Upper lobe of right lung (tissue), 1 donor: Measurements from ENCODE around the gene SLC7A1. TPM values are rescaled to one million over a fixed set of nuclear protein-coding genes. Genes with fewer than 3 reads are reported as not detected.

Experiments
- ATAC-seq: fragments of 200-7000 bp; cut with Tn5 transposase; one replicate; pipeline ENCODE4 v1.9.1; 2020; ENCODE audit warnings: mild to moderate bottlenecking, moderate library complexity
- DNase-seq: peaks from one replicate; pipeline ENCODE4 v3.0.0-alpha.2; 2020
- H3K27ac ChIP-seq: fragments of 200-600 bp; one replicate; pipeline ENCODE4 v1.8.0; 2022
- H3K27me3 ChIP-seq: fragments of 200-600 bp; one replicate; pipeline ENCODE4 v1.8.0; 2022; ENCODE audit warnings: mild to moderate bottlenecking
- H3K36me3 ChIP-seq: fragments of 200-600 bp; one replicate; pipeline ENCODE4 v1.8.0; 2022
- H3K4me1 ChIP-seq: fragments of 200-600 bp; one replicate; pipeline ENCODE4 v1.8.0; 2022
- H3K4me3 ChIP-seq: fragments of 200-600 bp; one replicate; pipeline ENCODE4 v1.8.0; 2022; ENCODE audit warnings: mild to moderate bottlenecking
- H3K9me3 ChIP-seq: fragments of 200-600 bp; one replicate; pipeline ENCODE4 v1.8.0; 2022
- CTCF ChIP-seq: fragments of 200-600 bp; IDR thresholded peaks from one replicate; pipeline ENCODE4 v1.8.0; 2022; ENCODE audit warnings: antibody characterized with exemption
- intact Hi-C: fragments of 100-400 bp; cut with DNase I; formaldehyde crosslinking; loops from one replicate; pipeline ENCODE4 v1.11.0; 2022
- total RNA-seq: library from RNA; stranded (reverse); fragmentation: NEBNext Ultra II Directional; extraction: Animal tissue kit (Norgen Biotek cat#: 25700); gene quantifications from one replicate; pipeline ENCODE4 v1.2.1, GENCODE V29; 2021
- donor health status: DM: no; HTN: yes; CAD: no; lungs with severe emphysema.

The SLC7A1 gene
- total RNA-seq, 1 donor from 2014 or later = 30.2 TPM

- no peak for ATAC-seq
- H3K36me3 ChIP-seq = no peaks in the 10 kb centered on the region
- no peaks in the 10 kb centered on the region for H3K4me1 ChIP-seq
Measured at GRCh38 chr13:29551214-29551613, 44.3 kb downstream of the SLC7A1 start.

GRCh38 chr13:29550430-29550988 is 45.0 kb downstream of the SLC7A1 start:
- H3K36me3 ChIP-seq = no peaks in the 10 kb centered on the region
- H3K4me3 ChIP-seq = no peak overlapping the region
- intact Hi-C loops = no loop called here
- DNase-seq = no peak
- ATAC-seq = no peak
- no peak overlapping the region for H3K27ac ChIP-seq
- H3K9me3 ChIP-seq = no peaks in the 10 kb centered on the region
- no peak for TF ChIP-seq CTCF
- H3K4me1 ChIP-seq = no peaks in the 10 kb centered on the region
- H3K27me3 ChIP-seq = no peaks in the 10 kb centered on the region

More at GRCh38 chr13:29551214-29551613, 44.3 kb downstream of the SLC7A1 start:
- no peak for TF ChIP-seq CTCF
- Histone ChIP-seq H3K27ac (no peak overlapping the region), H3K4me3 (no peak overlapping the region), H3K9me3 (no peaks in the 10 kb centered on the region), H3K27me3 (no peaks in the 10 kb centered on the region)
- intact Hi-C loops = no loop called here
- DNase-seq = no peak

- Histone ChIP-seq H3K9me3 (no peaks in the 10 kb centered on the region), H3K27me3 (no peaks in the 10 kb centered on the region), H3K36me3 (no peaks in the 10 kb centered on the region), H3K27ac (no peak overlapping the region), H3K4me3 (no peak overlapping the region), H3K4me1 (no peaks in the 10 kb centered on the region)
- ATAC-seq (no peak), DNase-seq (no peak)
- TF ChIP-seq CTCF = no peak
- intact Hi-C loops = no loop called here
Measured at GRCh38 chr13:29548722-29549121, 46.8 kb downstream of the SLC7A1 start.

GRCh38 chr13:29547153-29547552 is 48.3 kb downstream of the SLC7A1 start:
- no peaks in the 10 kb centered on the region for H3K36me3 ChIP-seq
- no peak overlapping the region for H3K4me3 ChIP-seq
- no peak overlapping the region for H3K27ac ChIP-seq
- no peak for TF ChIP-seq CTCF
- no peaks in the 10 kb centered on the region for H3K9me3 ChIP-seq
- DNase-seq = no peak
- H3K27me3 ChIP-seq = no peaks in the 10 kb centered on the region
- intact Hi-C loops = no loop called here
- no peak for ATAC-seq
- no peaks in the 10 kb centered on the region for H3K4me1 ChIP-seq

GRCh38 chr13:29546662-29547061 is 48.8 kb downstream of the SLC7A1 start:
- Histone ChIP-seq H3K9me3 (no peaks in the 10 kb centered on the region), H3K27me3 (no peaks in the 10 kb centered on the region), H3K27ac (no peak overlapping the region), H3K36me3 (no peaks in the 10 kb centered on the region), H3K4me1 (no peaks in the 10 kb centered on the region), H3K4me3 (no peak overlapping the region)
- intact Hi-C loops = no loop called here
- no peak for TF ChIP-seq CTCF
- DNase-seq (no peak), ATAC-seq (no peak)

GRCh38 chr13:29545988-29546387 is 49.5 kb downstream of the SLC7A1 start:
- no peak for TF ChIP-seq CTCF
- H3K27ac ChIP-seq = no peak overlapping the region
- no peak for DNase-seq
- H3K4me3 ChIP-seq = no peak overlapping the region
- H3K27me3 ChIP-seq = no peaks in the 10 kb centered on the region
- no peaks in the 10 kb centered on the region for H3K4me1 ChIP-seq
- intact Hi-C loops = no loop called here
- no peaks in the 10 kb centered on the region for H3K36me3 ChIP-seq
- no peaks in the 10 kb centered on the region for H3K9me3 ChIP-seq
- no peak for ATAC-seq
